NCI-H1105 treated with DMSO at 0.1 percent for 48 hours (cell line): ENCODE measurements around the gene GALR3.

Experiments used
- DNase-seq: peaks from one replicate; lab custom pipeline; 2025; lab: John Stamatoyannopoulos, UW

Gene GALR3

GRCh38 chr22:37822079-37822833 is 926 bp upstream of the GALR3 start:
- DNase-seq, result no peak

- no peak for DNase-seq
These were observed 1.8 kb downstream of the GALR3 start for GRCh38 chr22:37824674-37825641.

GRCh38 chr22:37827056-37827455 is 3.9 kb downstream of the GALR3 start:
- DNase-seq, result peak; percentile 39

- no peak for DNase-seq
These were observed 7.1 kb downstream of the GALR3 start for GRCh38 chr22:37830093-37830842.

- no peak for DNase-seq
These were observed 8.3 kb downstream of the GALR3 start for GRCh38 chr22:37831472-37831871.

GRCh38 chr22:37832022-37832857 is 9.1 kb downstream of the GALR3 start:
- DNase-seq, result no peak

- no peak for DNase-seq
These were observed 19.0 kb downstream of the GALR3 start for GRCh38 chr22:37842015-37842793.

- DNase-seq, result peak; percentile 41
These were observed 20.5 kb downstream of the GALR3 start for GRCh38 chr22:37843741-37844089.

GRCh38 chr22:37844904-37845329 is 21.7 kb downstream of the GALR3 start:
- no peak for DNase-seq

GRCh38 chr22:37846433-37846832 is 23.3 kb downstream of the GALR3 start:
- DNase-seq, result no peak

- DNase-seq, result no peak
These were observed 25.5 kb downstream of the GALR3 start for GRCh38 chr22:37848587-37849088.

- DNase-seq, result peak; percentile 80
These were observed 26.0 kb downstream of the GALR3 start, which contains the start of gene EIF3L for GRCh38 chr22:37849089-37849751. TSS of gene EIF3L (plus strand) at chr22:37849419. CDS start at chr22:37849450, 31 bp downstream.

- DNase-seq, result no peak
These were observed 27.6 kb downstream of the GALR3 start for GRCh38 chr22:37850801-37851200.

- DNase-seq, result no peak
These were observed 29.2 kb downstream of the GALR3 start for GRCh38 chr22:37852418-37852817.

GRCh38 chr22:37854946-37855345 is 31.8 kb downstream of the GALR3 start:
- no peak for DNase-seq

GRCh38 chr22:37855462-37855861 is 32.3 kb downstream of the GALR3 start:
- no peak for DNase-seq

- no peak for DNase-seq
These were observed 37.7 kb downstream of the GALR3 start for GRCh38 chr22:37860796-37861421.

- DNase-seq, result no peak
These were observed 39.6 kb downstream of the GALR3 start for GRCh38 chr22:37862570-37863325.
